ENCODE results near the gene NADK2.
A peak's percentile ranks its signal among the peaks of the same experiment; 100 is the strongest.

NADK2 gene

DNA sequence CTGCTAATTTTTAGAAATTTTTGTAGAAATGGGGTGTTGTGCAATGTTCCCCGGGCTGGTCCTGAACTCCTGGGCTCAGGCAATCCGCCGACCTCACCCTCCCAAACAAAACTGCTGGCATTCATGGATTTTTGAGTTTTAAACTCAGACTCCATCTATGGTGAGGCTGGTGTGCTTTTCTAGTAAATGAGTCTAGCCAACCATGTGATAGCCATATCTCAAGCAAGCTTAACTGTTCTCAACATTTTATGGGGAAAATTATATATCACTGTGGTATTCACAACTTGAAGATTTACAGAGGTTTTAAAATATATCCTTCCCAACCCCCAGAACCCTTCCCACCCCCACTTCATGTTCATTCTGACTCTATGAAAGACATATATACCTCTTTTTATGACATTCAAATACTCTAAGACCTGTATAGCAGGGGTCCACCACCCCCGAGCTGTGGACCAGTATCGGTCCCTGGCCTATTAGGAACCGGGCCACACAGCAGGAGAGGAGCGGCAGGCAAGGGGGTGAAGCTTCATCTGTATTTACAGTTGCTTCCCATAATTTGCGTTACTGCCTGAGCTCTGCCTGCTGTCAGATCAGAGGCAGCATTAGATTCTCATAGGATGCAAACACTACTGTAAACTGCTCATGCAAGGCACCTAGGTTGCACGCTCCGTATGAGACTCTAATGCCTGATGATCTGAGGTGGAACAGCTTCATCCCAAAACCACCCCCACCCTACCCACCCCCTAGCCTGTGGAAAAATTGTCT, 4.5 kb upstream of the NADK2 start:
- no peak for DNase-seq (ENCODE audit: low spot score)

DNA sequence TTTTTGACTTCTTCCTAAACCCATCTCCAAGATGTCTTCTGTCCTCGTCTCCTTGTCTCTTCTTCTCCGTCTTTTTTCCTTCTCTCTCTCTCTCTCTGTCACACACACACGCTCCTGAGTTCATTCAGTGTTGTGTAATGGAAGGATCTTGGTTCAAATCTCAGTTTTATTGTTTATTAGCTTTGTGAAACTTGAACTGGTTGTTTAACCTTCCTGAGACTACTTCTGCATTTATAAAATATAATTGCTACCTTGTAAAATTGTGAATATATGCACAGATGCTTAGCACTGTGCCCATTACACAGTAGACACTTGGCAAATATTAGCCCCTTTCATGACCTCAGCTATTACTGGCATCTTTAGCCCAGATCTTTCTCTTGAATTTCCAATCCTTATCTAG, 2.4 kb upstream of the NADK2 start:
- DNase-seq (ENCODE audit: low spot score) = no peak

DNA sequence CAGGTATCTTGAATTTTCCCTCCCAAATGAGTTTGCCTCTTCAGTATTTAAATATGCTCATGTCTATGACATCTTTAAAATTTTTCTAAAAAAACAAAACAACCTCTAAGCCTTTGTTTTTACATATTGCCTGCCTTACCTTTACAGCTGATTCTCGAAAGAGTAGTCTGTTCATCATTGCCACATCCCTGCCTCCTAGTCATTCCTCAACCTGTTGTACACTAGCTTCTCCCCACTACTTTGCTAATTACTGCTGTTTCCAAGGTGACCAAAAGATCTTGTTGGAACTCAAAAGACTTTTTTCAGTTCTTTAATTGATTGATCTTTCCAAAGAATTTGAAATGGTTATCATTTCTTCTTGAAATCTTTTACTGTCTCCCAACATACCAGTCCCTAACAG, 1.9 kb upstream of the NADK2 start:
- DNase-seq (ENCODE audit: low spot score) = no peak

- peak; percentile 15 for DNase-seq (ENCODE audit: low spot score)
Measured at GRCh38 chr5:36242534-36243485, 1.1 kb upstream of the NADK2 start.

GRCh38 chr5:36240779-36241630, 720 bp downstream of the NADK2 start:
- DNase-seq (ENCODE audit: low spot score) = peak; percentile 46

- DNase-seq (ENCODE audit: low spot score) = no peak
Measured at GRCh38 chr5:36239370-36240293, 2.1 kb downstream of the NADK2 start.

DNA sequence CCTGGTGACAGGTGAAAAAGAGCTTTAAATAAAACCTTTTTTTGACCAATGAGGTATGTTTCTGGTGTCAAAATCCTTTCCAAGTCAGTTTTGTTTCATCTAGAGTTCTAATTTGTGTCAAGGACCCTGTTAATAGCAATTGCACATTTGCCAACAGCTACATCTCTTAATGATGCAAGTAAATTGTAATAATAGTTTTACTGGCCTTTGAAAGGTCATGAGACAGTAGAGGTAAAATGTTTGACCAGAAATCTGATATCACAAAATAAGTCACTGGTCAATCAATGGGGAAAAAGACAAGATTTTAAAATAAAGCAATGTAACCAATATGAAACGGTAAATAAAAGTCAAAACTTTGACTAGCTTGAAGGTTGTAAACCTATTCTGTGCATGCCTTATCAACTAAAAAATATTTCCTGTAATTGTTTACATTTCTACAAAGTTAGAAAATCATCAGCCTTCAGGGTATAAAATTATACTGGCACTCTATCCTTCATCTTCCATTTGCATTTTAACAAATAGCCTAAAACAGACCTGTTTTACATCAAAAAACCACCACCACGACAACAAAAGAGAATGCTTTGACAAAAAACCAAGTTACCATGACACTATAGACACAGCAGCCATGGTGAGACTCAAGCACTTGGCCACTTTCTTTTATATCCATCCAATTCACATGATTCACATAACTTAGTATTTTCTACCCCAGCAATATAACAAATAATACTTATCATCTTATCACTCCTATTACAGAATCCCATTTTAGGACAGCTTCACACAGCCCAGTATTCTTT, 3.0 kb downstream of the NADK2 start:
- DNase-seq (ENCODE audit: low spot score) = no peak

GRCh38 chr5:36237751-36238150, 4.0 kb downstream of the NADK2 start:
- no peak for DNase-seq (ENCODE audit: low spot score)

GRCh38 chr5:36236801-36237200, 4.9 kb downstream of the NADK2 start:
- no peak for DNase-seq (ENCODE audit: low spot score)

DNA sequence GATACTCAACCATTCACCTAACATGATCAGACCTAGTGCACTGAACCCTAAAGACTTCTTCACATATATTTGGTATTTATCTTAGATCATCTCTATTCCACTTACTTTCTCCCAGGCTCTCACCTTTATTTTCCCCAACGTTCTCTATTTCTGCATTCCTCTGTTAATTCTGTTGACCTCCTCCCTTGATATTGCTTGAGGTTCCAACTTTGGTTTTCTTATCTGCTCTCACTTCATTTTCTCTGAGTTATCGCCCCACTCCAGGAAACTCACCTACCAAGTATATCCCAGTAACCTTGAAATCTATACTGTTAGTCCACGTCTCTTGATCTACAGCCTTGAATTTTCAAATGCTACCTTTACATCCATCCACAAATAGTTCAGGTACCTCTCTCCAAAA, 9.2 kb downstream of the NADK2 start:
- no peak for DNase-seq (ENCODE audit: low spot score)

- no peak for DNase-seq (ENCODE audit: low spot score)
Measured at GRCh38 chr5:36230151-36230790, 11.5 kb downstream of the NADK2 start.

GRCh38 chr5:36228505-36228904, 13.2 kb downstream of the NADK2 start:
- no peak for DNase-seq (ENCODE audit: low spot score)

DNA sequence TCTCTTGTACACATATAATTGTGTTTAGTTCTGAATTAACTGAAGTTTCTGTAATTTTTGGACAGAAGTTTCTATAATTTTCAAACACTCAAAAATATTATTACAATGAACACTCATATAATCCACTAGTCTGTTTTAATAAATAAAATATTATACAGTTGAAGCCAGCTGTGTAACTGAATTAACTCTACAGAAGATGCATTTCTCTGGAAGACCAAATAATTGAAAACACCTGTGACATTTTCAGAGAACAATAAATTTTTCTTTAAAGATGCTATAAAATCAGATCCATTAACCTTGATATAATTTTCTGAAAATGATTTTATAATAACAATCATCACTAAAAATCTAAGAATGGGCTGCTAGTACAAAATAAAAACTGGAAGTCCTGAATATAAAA, 14.7 kb downstream of the NADK2 start:
- DNase-seq (ENCODE audit: low spot score) = no peak

GRCh38 chr5:36222620-36223019, 19.1 kb downstream of the NADK2 start:
- no peak for DNase-seq (ENCODE audit: low spot score)

DNA sequence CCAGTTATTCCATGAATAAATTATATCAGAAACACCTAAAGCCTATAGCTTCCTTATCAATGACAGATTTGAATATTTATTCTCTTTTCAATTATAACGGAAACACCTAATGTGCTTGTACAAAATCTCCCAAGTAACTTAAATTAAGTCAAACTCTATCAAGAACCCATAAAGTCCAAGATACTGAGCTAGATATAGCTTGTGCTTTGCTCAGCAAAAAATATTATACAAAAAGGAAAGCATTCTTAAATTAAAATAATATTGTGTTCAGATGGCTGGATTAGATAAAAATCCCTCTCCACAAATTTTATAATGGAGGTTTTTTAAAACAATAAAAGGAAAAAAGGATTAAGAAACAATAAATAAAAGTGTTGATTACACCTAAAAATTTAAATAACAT, 23.7 kb downstream of the NADK2 start:
- DNase-seq (ENCODE audit: low spot score) = no peak

DNA sequence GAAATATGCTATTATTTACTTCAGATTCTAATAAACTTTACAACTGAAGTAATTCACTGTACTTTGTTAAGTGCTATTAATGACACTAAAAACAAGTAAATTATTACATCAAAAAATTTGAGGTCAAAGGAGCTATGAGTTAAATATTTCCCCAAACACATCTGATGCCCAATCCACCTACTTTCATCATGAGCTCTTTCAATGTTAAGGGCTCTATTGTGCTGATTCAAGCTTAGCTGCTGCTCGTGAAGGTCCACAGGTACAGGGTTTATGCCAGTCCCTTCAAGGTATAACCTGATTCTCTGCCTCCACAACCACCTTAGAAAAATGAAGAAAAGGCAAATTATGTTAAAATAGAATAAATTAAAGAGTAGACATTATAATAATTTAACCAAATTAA, 24.2 kb downstream of the NADK2 start:
- no peak for DNase-seq (ENCODE audit: low spot score)

DNA sequence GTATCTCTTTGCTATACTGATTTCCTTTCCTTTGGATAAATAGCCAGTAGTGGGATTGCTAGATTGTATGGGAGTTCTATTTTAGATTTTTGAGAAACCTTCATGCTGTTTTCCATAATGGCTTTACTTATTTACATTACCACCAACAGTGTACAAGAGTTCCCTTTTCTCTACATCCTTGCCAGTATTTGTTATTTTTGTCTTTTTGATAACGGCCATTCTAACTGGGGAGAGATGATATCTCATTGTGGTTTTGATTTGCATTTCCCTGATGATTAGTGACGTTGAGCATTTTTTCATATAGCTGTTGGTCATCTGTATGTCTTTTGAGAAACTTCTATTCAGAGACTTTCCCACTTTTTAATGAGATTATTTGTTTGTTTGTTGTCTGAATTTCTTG, 25.8 kb downstream of the NADK2 start:
- DNase-seq (ENCODE audit: low spot score) = no peak

GRCh38 chr5:36214436-36214835, 27.3 kb downstream of the NADK2 start:
- DNase-seq (ENCODE audit: low spot score) = no peak

DNA sequence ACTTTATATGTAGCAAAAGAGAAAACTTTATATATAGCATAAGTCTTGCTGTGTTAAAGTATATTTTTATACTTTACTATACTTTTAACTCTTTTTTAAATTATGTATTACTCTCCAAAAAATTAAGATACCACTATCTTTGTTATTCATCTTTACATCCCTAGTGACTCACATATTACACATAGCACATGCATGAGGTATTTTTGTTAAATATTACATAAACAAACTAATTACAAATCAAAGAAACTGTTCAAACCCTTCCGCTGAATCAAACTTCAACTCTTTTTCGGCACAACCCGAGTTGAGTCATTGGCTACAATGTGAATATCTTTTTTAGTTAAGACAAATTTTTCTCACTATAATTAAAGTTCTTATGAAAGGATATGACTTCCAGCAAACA, 32.1 kb downstream of the NADK2 start:
- DNase-seq (ENCODE audit: low spot score) = no peak

- no peak for DNase-seq (ENCODE audit: low spot score)
Measured at GRCh38 chr5:36208786-36209185, 32.9 kb downstream of the NADK2 start.
